GM18867 (cell line): ENCODE data around the gene CTBP1.
A peak's percentile ranks its signal among the peaks of the same experiment; 100 is the strongest.

Experiments used
- ATAC-seq: cut with Tn5 transposase; IDR thresholded peaks from one replicate; pipeline ENCODE4 v1.9.1; 2021; ENCODE audit warnings: mild to moderate bottlenecking, moderate library complexity; ENCODE audit not compliant: unreplicated experiment

CTBP1 gene

GRCh38 chr4:1177274-1178141 is 71.4 kb downstream of the CTBP1 start:
- ATAC-seq = peak; percentile 69

GRCh38 chr4:1176398-1177273 is 72.3 kb downstream of the CTBP1 start:
- no peak for ATAC-seq

GRCh38 chr4:1175635-1176229 is 73.2 kb downstream of the CTBP1 start:
- ATAC-seq = no peak

- ATAC-seq = no peak
Measured at GRCh38 chr4:1174941-1175634, 73.8 kb downstream of the CTBP1 start.

- no peak for ATAC-seq
Measured at GRCh38 chr4:1172971-1173757, 75.8 kb downstream of the CTBP1 start.

- ATAC-seq = no peak
Measured at GRCh38 chr4:1172228-1172851, 76.6 kb downstream of the CTBP1 start, which contains the start of gene SPON2. Gene SPON2 (minus strand): TSS chr4:1172583.

- ATAC-seq = no peak
Measured at GRCh38 chr4:1171311-1172227, 77.4 kb downstream of the CTBP1 start.

- no peak for ATAC-seq
Measured at GRCh38 chr4:1170976-1171310, 78.0 kb downstream of the CTBP1 start.

- no peak for ATAC-seq
Measured at GRCh38 chr4:1170156-1170975, 78.6 kb downstream of the CTBP1 start.

GRCh38 chr4:1169691-1170096 is 79.2 kb downstream of the CTBP1 start:
- ATAC-seq = no peak

GRCh38 chr4:1169171-1169671 is 79.7 kb downstream of the CTBP1 start:
- ATAC-seq = no peak

GRCh38 chr4:1168191-1169101 is 80.5 kb downstream of the CTBP1 start:
- no peak for ATAC-seq

GRCh38 chr4:1167244-1167949 is 81.5 kb downstream of the CTBP1 start:
- peak; percentile 87 for ATAC-seq

GRCh38 chr4:1166509-1167243 is 82.3 kb downstream of the CTBP1 start:
- ATAC-seq = peak; percentile 2

GRCh38 chr4:1164956-1165545 is 83.9 kb downstream of the CTBP1 start:
- no peak for ATAC-seq
